ENCODE data around the gene CCNA2. TPM values are rescaled to one million over a fixed set of nuclear protein-coding genes. Genes with fewer than 3 reads are reported as not detected.

Gene CCNA2
- total and polyA plus RNA-seq, 4 donors: 1.4 to 8.8 (median 1.8) TPM

DNA sequence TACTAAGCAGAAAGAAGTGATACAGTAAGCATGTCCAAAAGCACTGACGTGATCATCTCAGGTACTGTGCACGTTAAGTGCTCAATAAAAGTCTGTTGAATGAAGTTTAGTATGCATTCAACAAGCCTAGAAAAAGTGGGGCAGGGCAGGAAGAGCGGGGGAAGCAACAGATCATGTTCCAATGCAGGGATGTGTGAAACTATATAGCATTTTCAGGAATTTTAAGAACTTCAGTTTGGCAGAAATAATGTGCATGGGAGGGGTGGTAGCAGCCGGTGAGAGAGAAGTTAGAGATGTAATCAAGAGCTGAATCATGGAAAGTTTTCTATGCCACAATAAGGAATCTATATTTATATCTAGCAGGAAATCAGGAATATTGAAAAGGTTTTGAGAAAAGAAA, 19.2 kb upstream of the CCNA2 start:
- Histone ChIP-seq H3K4me1 (ENCODE audit: control insufficient read depth in 5 of 5, insufficient read depth in 5 of 5, low read length in 5 of 5) (no peaks in the 10 kb centered on the region), H3K9me3 (ENCODE audit: control insufficient read depth in 4 of 4, insufficient read depth in 3 of 4, low read length in 3 of 4) (no peaks in the 10 kb centered on the region), H3K4me3 (no peak overlapping the region), H3K27ac (ENCODE audit: low read depth in 1 of 2, low read length in 1 of 2) (no peak overlapping the region), H3K36me3 (ENCODE audit: control insufficient read depth in 4 of 4, insufficient read depth in 4 of 4, low read length in 4 of 4) (peaks cover 6 to 21% (median 16%) of the 10 kb centered on the region in 4 donors), H3K9ac (ENCODE audit: insufficient read depth in 1 of 2, low read length in 2 of 2) (no peak overlapping the region), H3K27me3 (ENCODE audit: control insufficient read depth in 3 of 3, insufficient read depth in 3 of 3, low read length in 2 of 3) (no peaks in the 10 kb centered on the region)
- 91 to 96% methylated on average over 4 of the region's 4 CpGs for WGBS, 2 donors
- ATAC-seq (ENCODE audit: insufficient read depth, low FRiP score) (no peak), DNase-seq (no peak)
- TF ChIP-seq, protein P1, sequence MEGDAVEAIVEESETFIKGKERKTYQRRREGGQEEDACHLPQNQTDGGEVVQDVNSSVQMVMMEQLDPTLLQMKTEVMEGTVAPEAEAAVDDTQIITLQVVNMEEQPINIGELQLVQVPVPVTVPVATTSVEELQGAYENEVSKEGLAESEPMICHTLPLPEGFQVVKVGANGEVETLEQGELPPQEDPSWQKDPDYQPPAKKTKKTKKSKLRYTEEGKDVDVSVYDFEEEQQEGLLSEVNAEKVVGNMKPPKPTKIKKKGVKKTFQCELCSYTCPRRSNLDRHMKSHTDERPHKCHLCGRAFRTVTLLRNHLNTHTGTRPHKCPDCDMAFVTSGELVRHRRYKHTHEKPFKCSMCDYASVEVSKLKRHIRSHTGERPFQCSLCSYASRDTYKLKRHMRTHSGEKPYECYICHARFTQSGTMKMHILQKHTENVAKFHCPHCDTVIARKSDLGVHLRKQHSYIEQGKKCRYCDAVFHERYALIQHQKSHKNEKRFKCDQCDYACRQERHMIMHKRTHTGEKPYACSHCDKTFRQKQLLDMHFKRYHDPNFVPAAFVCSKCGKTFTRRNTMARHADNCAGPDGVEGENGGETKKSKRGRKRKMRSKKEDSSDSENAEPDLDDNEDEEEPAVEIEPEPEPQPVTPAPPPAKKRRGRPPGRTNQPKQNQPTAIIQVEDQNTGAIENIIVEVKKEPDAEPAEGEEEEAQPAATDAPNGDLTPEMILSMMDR (IDR thresholded peaks at IDR 0.05; ENCODE audit: control extremely low read depth, extremely low read depth): no peak

DNA sequence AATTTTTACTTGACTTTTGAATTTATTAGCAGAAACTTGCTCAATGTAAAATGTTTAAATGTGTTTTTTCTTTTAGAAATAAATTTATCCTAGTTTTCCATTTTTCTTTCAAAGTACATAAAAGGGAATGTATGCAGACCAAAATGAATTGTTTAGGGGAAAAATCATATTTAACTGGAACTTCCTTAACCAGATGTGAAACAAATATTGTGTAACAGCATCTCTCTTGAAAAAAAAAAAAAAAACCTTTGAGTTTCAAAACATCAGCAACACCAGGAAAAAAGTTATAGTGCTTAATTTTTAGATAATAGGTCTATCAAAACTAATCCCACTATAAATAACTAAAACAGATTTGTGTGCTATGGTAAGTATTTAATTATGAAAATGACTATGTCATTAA, 14.5 kb upstream of the CCNA2 start:
- Histone ChIP-seq H3K27ac (ENCODE audit: low read depth in 1 of 2, low read length in 1 of 2) (no peak overlapping the region), H3K27me3 (ENCODE audit: control insufficient read depth in 3 of 3, insufficient read depth in 3 of 3, low read length in 2 of 3) (no peaks in the 10 kb centered on the region), H3K9me3 (ENCODE audit: control insufficient read depth in 4 of 4, insufficient read depth in 3 of 4, low read length in 3 of 4) (no peaks in the 10 kb centered on the region), H3K4me3 (no peak overlapping the region), H3K4me1 (ENCODE audit: control insufficient read depth in 5 of 5, insufficient read depth in 5 of 5, low read length in 5 of 5) (no peaks in the 10 kb centered on the region), H3K36me3 (ENCODE audit: control insufficient read depth in 4 of 4, insufficient read depth in 4 of 4, low read length in 4 of 4) (peaks cover 1 to 26% (median 13%) of the 10 kb centered on the region in 4 donors), H3K9ac (ENCODE audit: insufficient read depth in 1 of 2, low read length in 2 of 2) (no peak overlapping the region)
- ATAC-seq (ENCODE audit: insufficient read depth, low FRiP score) (no peak), DNase-seq (no peak)
- TF ChIP-seq, protein P1 (IDR thresholded peaks at IDR 0.05; ENCODE audit: control extremely low read depth, extremely low read depth): no peak

DNA sequence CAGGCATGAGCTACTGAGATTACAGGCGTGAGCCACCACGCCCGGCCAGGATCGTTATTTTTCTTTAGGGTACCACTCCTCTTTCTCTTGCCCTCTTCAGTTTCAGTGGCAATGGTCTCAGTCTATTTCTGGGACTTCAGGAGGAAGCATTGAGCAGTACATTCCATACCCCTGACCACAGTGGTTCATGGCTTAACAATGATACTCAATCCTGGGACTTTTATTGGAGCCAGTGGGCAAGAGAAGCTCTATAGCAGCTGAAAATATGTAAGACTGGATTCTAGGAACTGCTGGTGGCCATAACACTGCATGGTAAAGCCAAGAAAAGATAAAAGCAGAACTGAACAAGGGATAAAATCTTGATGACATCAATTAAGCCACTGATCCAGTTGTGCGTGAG, 5.8 kb upstream of the CCNA2 start:
- H3K36me3 ChIP-seq (ENCODE audit: control insufficient read depth in 4 of 4, insufficient read depth in 4 of 4, low read length in 4 of 4): peaks cover 4 to 16% (median 6%) of the 10 kb centered on the region in 4 donors
- TF ChIP-seq, protein P1 (IDR thresholded peaks at IDR 0.05; ENCODE audit: control extremely low read depth, extremely low read depth): no peak

DNA sequence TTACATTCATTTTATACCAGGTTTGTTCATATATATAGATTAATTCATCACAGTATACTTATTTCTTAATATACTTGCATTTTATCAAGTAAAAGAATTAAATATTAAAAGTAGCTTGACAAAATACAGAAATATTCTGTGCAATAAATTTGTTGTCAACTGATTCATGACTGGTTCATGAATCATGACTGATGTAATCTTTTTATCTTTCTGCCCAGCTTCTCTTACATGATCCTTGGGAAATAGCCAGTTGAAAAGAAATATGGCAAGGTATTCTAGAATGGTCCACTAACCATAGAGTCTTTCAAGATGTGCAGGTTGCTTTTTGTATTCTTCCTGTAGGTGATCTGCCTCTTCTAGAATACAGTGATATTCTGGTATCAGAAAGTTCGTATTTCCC, 4.2 kb upstream of the CCNA2 start:
- Histone ChIP-seq H3K4me1 (ENCODE audit: control insufficient read depth in 5 of 5, insufficient read depth in 5 of 5, low read length in 5 of 5) (peaks cover 0 to 9% (median 2%) of the 10 kb centered on the region in 5 donors), H3K9me3 (ENCODE audit: control insufficient read depth in 4 of 4, insufficient read depth in 3 of 4, low read length in 3 of 4) (no peaks in the 10 kb centered on the region), H3K27me3 (ENCODE audit: control insufficient read depth in 3 of 3, insufficient read depth in 3 of 3, low read length in 2 of 3) (no peaks in the 10 kb centered on the region), H3K27ac (ENCODE audit: low read depth in 1 of 2, low read length in 1 of 2) (no peak overlapping the region), H3K4me3 (no peak overlapping the region), H3K36me3 (ENCODE audit: control insufficient read depth in 4 of 4, insufficient read depth in 4 of 4, low read length in 4 of 4) (peaks cover 4 to 16% (median 6%) of the 10 kb centered on the region in 4 donors), H3K9ac (ENCODE audit: insufficient read depth in 1 of 2, low read length in 2 of 2) (no peak overlapping the region)
- TF ChIP-seq, protein P1 (IDR thresholded peaks at IDR 0.05; ENCODE audit: control extremely low read depth, extremely low read depth): no peak
- DNase-seq (no peak), ATAC-seq (ENCODE audit: insufficient read depth, low FRiP score) (no peak)
- 90 to 94% methylated on average over 1 of the region's 1 CpG for WGBS, 2 donors

More for the DNA sequence above, 5.8 kb upstream of the CCNA2 start:
- DNase-seq (no peak), ATAC-seq (ENCODE audit: insufficient read depth, low FRiP score) (no peak)
- no peaks in the 10 kb centered on the region for H3K27me3 ChIP-seq (ENCODE audit: control insufficient read depth in 3 of 3, insufficient read depth in 3 of 3, low read length in 2 of 3)
- H3K4me3 ChIP-seq: no peak overlapping the region
- H3K4me1 ChIP-seq (ENCODE audit: control insufficient read depth in 5 of 5, insufficient read depth in 5 of 5, low read length in 5 of 5): peaks cover 0 to 2% (median 0%) of the 10 kb centered on the region in 5 donors
- H3K9ac ChIP-seq (ENCODE audit: insufficient read depth in 1 of 2, low read length in 2 of 2): no peak overlapping the region
- no peak overlapping the region for H3K27ac ChIP-seq (ENCODE audit: low read depth in 1 of 2, low read length in 1 of 2)
- 94 to 100% methylated on average over 5 of the region's 5 CpGs for WGBS, 2 donors
- H3K9me3 ChIP-seq (ENCODE audit: control insufficient read depth in 4 of 4, insufficient read depth in 3 of 4, low read length in 3 of 4): no peaks in the 10 kb centered on the region
